Measurements from ENCODE around the gene NFYA.

Gene NFYA

DNA sequence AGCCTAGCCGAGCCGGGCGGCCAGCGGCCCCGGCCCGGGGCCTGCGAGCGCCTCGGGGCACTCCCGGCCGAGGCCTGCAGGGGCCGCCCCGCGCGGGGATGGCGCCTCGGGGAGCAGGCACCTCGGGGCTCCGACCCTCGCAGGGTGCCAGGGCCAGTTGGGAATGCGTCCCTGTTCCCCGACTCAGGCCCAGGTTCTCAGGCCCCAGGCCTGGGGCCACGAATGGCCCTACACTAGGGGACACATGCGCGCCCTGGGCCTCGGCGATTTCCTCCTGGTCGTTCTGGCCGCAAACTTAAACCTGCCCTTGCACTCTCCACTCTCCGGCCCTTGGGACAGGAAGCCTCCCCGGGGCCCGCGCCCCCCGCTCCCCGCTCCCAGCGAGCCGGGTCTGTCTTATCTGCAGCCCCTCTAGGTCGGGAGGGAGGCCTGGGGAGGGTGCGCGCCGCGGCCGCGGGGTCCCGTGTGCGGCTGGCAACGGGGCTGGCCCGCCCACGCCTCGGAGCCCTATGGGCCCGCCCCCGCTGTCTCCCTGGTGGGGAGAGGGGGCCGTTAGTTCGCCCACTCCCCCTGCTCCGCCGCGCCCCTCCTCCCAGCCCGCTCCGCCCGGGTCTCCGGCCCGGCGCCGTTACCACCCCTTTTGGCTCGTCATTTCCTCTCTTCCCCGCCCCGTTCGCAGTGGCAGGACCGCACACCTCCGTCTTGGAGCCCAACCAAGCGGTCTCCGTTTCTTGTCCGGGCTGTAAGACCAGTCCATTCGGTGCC is 611 bp downstream of the NFYA start:
- DNase-seq (ENCODE audit: low read depth, low spot score): peak; percentile 47

DNA sequence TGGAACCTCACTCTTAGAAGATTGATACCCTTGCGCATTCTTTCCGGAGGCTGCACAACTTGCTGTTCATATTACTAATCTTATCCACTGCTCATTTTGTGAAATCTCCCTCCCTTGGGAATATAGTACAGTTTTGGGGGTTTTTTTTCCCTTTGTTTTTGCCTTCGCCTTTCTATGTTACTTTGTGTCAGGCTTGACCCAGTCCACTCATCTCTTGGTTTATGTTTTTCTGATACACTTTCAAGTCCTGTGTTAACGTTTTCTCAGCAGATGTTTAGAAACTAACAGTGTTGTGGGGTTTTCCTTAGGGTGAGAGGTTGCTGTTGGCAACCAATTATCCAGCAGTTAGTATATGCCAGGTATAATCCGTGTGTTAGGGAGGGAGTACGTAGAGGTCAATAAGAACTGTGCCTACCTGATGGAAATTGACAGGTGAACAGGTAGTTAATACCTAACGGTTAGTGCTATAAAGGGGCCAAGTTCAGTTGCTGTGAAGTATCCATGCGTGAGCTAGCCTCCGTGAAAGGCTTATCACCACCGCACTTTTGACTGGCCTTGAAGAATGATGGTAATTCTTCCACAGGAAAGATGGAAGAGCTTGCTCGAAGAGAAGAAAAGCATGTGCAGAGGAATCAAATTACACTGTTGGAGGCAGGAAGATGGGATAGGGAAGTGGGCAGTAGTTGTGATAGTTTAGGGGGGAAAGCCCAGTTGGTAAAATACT is 1.4 kb downstream of the NFYA start:
- DNase-seq (ENCODE audit: low read depth, low spot score): no peak

DNA sequence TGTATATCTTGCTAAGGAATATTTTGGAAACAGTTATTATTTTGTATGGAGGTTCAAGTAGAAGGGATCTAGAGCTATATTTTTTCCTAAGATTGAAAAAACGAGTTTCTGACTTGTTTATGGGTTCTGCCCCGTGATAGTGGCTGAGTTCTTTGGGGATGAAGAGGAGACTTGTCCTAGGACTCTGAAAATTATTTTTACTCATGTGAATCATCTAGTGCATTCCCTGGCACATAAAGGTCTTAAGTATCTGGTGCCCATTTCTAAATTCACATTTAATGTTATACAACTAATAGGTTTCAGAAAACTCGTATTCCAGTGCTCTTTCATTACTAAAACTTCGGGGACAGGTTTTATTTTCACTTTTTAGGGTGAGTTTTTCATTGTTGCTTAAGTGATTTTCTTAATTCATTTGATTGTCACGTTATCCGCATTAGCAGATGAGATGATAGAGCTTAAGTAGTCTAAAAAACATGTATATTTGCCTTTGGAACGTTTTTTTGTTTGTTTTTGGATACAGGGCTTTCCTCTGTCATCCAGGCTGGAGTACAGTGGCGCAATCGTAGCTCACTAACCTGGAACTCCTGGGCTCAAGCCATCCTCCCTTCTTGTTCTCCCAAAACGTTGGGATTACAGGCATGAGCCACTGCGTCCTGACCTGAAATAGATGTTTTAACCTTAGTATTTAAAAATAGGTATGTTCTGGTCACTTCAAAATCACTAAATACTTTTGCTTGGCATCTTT is 2.1 kb downstream of the NFYA start:
- DNase-seq (ENCODE audit: low read depth, low spot score): no peak

DNA sequence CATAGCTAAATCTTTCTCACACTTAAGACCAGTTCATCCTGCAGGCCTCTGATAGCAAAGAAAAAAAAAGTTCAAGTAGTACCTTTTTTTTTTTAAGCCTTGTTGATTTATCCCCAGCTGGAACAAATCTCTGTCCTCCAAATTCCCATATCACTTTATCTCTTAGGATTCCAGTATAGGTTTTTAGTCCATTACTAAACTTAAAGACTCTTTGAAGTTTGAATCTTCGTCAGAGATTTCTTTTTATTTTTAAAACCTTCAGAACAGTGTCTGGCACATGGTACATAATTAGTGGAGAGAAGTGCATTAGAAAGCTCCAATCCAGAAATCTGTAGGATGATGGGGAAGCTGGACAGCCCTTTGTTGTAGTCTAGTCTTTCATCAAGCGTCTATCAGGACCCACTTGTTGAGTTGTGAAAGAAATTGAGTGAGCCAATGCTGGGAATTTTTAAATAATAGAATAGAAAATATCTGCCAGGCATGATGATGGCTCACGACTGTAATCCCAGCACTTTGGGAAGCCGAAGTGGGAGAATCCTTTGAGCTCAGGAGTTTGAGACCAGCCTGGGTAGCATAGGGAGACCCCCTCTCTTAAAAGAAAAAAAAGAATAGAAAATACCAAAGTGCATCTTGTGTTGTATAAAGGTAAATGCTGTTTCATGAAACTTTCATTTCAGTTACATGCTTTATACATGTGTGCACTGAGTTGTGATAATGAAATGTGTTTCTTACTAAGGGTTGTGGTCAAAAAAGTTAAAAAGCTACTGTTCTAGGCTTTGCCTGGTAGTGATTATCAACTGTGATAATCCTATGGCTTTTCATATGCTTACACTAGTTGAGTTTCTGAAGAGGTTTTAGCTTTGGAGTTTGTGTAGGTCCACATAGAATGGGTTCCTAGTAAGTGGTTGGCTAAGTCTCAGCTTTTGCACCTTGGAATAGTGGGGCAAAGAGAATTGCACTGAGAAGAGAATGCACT is 3.2 kb downstream of the NFYA start:
- DNase-seq (ENCODE audit: low read depth, low spot score): no peak

DNA sequence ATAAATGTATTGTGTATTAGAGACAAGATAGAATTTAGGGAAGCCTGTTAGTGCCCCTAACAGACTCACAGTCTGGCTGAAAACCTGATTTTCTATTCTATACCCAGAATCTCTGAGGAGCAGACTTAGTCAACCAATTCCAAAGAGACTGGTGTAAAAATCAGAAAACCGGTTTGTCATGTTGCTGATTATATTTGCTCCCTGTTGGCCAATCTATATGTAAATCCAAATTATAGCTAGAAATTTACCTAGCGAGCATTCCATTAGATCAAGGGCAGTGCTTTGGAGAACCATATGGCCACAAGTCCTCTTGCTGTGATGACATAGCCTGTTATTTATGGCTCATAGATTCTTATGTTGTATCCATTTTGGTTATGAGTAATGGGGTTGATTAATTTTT is 4.8 kb downstream of the NFYA start:
- no peak for DNase-seq (ENCODE audit: low read depth, low spot score)

DNA sequence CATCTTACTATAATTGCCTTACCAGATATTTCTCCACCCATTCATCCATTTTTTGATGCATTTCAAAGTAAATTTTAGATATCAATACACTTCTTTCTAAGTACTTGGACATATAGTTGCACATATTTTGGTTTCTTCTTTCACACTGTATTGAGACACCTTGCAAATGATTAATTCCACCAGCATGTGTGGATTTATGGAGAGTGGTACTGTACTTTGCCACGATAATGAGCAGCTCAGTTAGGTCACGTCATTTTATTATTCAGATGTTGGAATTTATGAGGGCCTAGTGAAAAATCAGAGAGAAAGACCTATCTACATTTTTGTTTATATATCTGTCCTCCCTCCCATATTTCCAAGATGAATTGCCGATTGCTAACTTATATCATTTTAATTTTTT is 5.3 kb downstream of the NFYA start:
- no peak for DNase-seq (ENCODE audit: low read depth, low spot score)

DNA sequence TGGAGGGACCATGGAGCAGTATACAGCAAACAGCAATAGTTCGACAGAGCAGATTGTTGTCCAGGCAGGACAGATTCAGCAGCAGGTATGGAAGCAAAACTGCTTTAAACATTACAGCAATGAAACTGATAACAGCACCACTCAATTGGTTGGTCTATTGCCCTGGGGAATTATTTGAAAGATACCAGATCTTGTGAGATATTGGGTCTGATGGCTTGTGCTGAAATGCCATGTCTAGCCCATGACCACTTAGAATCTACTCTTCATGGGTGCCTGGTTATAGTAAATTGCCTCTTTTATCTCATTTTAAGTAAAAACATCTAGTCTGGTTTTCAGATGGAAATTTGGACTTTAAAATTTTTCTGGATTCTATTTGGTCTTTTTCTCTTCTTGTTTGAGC is 6.3 kb downstream of the NFYA start:
- no peak for DNase-seq (ENCODE audit: low read depth, low spot score)

DNA sequence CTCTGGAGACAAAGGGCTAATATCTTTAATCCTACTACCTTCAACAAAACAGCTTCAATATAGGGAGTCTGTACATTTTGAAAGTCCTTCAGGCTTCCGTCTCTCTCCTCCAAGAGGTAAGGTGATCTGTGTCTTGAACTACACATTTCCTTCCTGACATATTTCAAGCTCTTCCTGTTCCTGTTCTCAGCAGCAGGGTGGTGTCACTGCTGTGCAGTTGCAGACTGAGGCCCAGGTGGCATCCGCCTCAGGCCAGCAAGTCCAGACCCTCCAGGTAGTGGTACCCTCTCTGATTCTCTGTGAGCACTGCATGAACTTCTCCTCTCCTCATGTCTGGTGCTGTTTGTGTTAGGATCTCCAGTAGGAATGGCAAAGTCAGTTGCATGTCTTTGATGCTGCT is 7.8 kb downstream of the NFYA start:
- DNase-seq (ENCODE audit: low read depth, low spot score): no peak

DNA sequence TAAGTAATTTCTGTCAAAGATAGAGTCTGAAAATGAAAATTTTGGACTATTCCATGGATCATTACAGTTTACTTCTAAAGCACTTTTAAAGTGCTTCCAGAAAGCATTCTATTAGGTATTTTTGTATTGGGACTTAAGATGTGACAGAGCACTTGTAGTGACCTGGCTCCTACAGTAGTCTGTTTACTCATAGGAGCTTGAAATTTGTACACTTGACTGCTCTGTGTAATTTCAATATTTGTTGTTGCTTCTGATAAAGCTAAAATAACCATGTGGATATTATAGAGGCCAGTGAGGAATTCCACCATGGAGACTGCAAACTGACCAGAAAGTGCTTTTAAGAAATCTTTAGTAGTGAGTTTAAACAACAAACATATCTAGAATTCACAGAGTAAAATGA is 10.3 kb downstream of the NFYA start:
- DNase-seq (ENCODE audit: low read depth, low spot score): no peak

DNA sequence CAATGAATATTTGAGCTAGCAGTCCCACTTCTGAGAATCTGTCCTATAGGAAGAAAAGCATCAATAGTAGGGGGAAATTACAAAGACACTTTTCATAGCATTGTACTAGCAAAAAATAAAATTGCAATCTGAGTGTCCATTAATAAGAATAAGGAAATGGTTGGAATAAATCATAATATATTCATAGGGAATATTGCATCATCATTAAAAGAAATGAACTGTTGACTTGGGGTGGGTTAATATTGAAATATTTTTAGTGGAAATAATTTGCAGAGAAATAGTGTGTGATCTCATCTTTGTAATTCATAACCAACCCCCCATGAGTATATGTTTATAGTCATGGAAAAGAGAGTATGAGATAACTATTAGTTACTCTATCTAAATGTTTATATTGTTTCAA is 12.4 kb downstream of the NFYA start:
- DNase-seq (ENCODE audit: low read depth, low spot score): no peak

DNA sequence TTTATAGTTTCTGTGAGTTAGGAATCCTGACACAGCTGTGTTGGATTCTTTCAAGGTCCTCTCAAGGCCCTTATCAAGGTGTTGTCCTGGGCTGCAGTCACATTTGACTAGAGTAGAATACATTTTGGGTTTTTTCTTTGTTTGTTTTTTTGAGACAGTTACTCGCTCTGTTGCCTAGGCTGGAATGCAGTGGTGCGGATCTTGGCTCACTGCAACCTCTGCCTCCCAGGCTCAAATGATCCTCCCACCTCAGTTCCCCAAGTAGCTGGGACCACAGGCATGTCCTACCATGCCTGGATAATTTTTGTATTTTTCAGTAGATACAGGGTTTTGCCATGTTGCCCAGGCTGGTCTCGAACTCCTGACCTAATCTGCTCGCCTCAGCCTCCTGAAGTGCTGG is 15.7 kb downstream of the NFYA start:
- DNase-seq (ENCODE audit: low read depth, low spot score): no peak

DNA sequence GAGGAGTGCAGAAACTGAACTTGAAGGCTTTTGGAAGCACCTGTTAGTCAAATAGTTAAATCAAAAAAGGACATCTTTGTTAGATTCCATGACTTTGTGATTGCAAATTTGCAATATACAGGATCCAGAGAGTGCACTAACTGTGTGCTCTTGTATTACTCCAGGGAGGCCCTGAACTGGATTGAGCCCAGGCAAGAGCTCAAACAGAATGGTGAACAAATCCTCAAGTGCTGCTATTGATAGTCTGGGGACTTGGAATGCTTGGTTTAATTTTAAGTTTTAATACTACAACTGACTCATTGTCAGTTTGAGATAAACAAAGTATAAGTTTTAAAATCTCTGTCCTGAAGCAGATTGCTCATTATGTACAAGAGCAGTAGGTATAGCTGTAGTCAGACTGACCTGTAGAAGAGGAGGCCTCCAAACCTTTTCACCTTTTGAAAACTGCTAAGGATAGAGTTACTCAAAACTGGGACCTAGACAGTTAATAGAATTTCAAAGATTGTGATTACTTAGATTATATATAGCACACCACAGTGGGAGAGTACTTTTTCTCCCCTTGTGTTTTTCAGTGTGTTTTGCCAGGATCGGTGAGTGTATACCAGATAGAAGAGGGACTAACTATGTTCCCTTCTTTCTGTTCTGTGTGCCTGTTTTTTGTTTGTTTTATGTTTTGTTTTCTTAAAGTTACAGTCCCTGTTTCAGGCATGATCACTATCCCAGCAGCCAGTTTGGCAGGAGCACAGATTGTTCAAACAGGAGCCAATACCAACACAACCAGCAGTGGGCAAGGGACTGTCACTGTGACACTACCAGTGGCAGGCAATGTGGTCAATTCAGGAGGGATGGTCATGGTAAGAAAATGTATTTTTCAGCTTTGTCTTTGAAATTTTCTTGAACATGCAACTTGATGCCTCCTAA is 18.3 kb downstream of the NFYA start:
- no peak for DNase-seq (ENCODE audit: low read depth, low spot score)

DNA sequence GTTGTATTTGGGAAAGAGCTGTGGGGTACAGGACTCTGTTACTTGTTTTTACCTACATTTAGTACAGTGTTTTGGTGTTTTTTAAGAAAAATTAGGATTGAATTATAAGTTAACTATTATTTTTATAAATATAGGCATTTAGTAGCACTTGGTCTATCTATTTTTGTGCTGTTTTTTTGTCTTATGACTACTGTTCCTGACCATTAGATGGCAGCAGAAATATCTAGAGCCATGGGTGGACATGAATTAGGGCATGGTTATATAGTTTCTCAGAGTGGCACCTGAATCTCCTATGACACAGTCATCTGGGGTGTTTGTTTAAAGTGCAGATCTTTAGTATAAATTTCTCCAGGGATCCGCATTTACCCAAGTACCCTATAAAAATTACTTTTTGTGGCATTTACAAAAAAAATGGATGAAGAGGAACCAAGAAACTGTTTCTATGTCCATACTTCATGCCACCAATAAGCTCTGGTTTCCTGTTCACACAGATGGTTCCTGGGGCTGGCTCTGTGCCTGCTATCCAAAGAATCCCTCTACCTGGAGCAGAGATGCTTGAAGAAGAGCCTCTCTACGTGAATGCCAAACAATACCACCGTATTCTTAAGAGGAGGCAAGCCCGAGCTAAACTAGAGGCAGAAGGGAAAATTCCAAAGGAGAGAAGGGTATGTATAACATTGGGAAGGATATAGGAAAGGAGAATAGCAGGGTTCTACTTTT is 19.8 kb downstream of the NFYA start:
- DNase-seq (ENCODE audit: low read depth, low spot score): no peak

DNA sequence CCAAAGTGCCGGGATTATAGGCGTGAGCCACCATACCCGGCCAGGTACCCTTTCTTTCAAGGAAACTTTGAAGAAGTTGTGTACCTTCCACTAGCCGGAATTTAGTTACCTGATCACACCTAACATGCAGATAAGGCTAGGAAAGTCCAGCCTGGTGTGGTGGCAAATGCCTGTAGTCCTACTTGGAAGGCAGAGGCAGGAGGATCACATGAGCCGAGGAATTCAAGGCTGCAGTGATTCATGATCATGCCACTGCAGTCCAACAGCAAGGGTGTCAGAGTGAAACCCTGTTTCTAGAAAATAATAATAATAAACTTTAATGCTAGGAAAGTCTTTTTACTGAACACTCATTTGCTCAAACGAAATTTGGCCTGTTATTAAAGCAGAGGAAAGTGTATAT is 21.0 kb downstream of the NFYA start:
- DNase-seq (ENCODE audit: low read depth, low spot score): no peak

DNA sequence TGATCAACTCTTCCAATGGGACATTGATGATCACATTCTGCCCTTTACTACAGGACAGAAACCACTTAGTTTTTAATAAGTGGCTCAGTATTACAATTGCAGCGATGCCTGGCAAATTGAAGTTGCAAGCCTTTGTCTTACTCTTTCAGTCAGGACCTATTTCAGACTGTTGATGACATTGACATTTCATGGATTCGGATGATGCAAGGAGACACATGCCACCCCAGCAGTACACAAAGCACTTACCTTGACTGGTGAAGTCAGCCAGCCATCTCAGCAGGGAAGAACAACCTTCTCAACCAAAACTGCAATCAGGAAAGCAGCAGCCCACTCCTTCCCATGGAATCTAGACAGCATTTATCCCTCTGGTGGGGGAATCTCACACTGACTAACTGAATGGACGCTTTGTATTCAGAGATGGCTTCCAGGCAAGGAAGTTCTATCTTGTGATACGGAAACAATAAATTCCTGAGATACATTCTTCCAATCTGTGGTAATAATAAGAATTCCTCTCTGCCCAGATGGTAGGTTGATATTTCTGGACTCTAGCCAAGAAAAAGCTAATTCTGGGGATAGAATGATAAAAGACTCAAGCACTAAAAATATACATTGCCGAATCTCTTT is 24.8 kb downstream of the NFYA start:
- DNase-seq (ENCODE audit: low read depth, low spot score): no peak

DNA sequence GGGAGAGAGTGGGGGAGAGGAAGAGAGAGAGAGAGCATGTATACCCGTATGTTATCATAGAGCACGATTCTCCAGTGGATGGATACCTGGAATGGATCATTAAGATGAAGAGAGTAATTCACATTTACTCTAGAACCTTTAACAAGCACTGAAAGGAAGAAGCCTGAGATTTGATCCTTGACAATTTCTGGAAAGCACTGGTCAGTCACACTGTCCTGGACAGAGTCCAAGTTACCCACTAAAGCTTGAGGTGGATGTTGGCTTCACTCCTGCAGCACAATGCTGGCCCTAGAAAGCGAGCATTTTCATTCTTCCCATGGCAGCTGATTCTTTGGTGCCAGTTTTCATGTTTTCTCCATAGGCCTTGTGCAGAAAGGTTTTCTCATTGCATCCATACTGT is 25.6 kb downstream of the NFYA start:
- DNase-seq (ENCODE audit: low read depth, low spot score): no peak

DNA sequence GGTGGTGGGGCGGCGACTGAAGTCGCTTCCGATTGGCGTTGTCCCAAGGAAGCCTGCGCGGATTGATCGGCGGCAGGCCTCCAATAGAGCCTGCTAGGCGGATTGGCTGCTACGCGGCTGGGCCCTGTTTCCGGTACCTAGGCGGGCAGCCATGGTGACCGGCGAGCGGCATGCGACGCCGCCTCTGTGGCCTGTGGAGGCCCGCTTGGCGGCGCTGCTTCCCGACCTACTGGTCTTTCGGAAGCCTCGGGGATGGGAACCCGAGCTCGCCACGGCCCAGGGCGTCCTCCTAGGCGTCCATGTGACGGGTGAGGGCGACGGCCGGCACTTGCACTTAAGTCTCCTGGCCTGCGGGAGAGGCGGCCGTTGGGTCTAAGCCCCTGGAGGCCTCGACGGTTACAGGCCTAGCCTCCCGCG is 28.1 kb downstream of the NFYA start:
- no peak for DNase-seq (ENCODE audit: low read depth, low spot score)

DNA sequence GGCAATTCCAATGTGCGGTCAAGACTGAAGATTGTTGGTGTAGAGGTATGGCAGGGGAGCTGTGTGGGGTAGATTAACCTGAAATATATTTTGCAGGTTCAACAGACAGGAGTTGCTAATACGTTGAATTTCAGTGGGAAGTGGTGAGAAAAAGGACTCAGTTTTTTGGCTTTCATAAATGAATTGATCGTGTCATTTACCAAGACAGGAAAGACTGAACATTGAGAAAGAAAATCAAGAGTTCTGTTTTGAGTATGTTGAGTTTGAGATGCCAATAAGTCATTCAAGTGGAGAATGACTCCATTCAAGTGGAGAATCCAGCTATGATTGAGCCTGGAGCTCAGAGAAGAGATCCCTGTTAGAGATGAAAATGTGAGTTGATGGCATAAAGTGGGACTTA is 31.1 kb downstream of the NFYA start:
- DNase-seq (ENCODE audit: low read depth, low spot score): no peak

DNA sequence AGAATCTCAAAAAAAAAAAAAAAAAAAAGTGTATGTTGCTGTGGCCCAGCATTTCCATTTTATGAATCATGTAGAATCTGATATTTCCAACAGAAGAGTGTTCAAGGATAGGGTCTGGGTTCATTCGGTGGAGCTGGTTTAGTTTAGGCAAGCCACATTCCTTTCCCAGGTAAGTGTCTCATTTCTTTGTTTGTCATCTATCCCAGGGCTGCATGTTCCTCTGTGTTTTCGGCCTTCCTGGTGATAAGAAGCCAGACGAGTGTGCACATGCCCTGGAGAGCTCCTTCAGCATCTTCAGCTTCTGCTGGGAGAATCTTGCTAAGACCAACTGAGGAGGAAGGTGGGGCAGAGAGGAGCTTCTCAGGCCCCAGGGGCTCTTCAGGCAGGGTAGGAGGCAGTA is 38.2 kb downstream of the NFYA start:
- DNase-seq (ENCODE audit: low read depth, low spot score): no peak
